CD4-positive, alpha-beta T cell treated with Interleukin-1 beta for 1 hour (primary cell): ENCODE measurements around the gene SEPTIN1.
A peak's percentile ranks its signal among the peaks of the same experiment; 100 is the strongest.
"Not testable (repeated sequence)": the region's sequence is repeated elsewhere in the genome, so short reads cannot be mapped to it uniquely, and the experiment has no call there.

ENCODE experiments used
- DNase-seq, 2 donors: peaks; one replicate each; pipeline ENCODE4 v3.0.0-alpha.2; 2020 to 2022

Gene SEPTIN1

GRCh38 chr16:30356401-30357084, 25.8 kb downstream of the SEPTIN1 start:
- no peak for DNase-seq

GRCh38 chr16:30355954-30356308, 26.4 kb downstream of the SEPTIN1 start:
- no peak for DNase-seq

DNA sequence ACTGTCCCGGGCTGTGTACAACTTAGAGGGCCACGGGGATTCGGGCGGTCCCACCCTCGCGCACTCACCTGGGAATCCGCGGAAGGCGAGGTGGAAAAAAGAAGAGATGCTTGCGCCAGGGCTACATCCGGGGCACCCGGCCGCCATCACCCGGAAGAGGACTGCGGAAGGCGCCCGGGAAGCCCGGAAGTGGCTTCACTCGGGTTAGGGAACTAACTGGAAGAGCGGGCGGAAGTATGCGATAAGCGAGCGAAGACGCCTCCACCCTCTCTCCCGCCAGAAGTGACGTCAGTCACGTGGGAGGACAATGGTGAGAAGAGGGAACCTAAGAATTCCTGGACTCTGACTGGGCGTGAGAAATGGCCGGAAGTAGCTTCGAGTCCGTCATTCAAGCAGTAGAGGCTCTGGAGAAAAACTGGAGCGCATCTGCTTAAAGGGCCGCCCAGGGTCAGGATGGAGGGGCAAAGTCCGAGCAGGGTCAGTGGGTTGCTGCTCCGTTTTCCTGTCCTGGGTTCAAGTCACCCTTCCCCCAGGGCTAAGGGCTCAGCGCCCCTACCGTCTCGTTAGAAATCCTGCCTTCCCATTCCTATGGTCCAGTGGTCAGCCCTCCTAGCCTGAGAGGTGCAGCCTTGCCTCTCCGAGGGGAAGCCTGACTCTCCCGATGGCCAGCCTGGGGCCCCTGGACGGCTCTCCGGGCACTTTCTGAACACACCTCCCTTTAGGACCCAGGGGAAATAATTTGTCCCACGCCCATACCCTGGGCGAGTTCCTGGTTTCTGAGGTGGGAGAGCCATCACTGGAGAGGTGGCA, 27.0 kb downstream of the SEPTIN1 start, which contains the start of gene CD2BP2:
Gene CD2BP2 (minus strand): TSS at position 165 of the 810 bp plus-strand sequence. CDS start 627 bp downstream, outside the sequence.
- DNase-seq: peak; percentile 89 to 92

DNA sequence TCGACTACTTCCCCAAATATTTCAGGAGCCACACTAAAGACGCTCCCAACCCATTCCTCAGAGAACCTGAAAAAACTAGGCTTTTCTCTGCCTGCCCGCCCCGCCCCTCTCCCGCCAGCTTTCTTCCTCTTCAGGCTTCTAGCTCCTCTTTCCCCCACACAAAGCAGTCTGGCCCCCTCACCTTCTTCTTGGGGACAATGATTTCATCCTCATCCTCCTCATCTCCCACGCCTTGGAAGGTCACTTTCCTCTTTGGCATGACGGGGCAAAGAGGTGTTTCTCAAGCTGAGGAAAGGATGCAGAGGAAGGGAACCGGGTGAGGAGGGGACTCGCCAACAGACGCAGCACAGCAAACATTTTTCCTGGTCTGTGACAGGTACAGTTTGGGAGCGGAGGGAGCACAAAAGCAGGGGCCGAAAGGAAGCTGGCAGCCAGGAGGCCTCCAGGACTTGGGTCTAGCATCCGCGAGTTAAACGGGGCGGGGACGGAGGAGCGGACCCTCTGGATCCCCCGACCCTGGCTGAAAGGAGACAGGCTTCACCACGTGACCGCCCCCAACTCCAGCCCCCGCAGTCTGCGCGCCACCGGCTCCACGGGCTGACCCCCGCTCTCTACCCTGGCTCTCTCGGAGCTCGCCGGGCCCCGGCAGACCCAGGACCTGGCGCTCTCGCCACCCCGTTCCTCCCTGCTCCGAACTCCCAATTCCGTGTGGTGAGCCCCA, 27.8 kb downstream of the SEPTIN1 start:
- DNase-seq: no peak

- no peak for DNase-seq
Observed at GRCh38 chr16:30353438-30354129, 28.8 kb downstream of the SEPTIN1 start.

DNA sequence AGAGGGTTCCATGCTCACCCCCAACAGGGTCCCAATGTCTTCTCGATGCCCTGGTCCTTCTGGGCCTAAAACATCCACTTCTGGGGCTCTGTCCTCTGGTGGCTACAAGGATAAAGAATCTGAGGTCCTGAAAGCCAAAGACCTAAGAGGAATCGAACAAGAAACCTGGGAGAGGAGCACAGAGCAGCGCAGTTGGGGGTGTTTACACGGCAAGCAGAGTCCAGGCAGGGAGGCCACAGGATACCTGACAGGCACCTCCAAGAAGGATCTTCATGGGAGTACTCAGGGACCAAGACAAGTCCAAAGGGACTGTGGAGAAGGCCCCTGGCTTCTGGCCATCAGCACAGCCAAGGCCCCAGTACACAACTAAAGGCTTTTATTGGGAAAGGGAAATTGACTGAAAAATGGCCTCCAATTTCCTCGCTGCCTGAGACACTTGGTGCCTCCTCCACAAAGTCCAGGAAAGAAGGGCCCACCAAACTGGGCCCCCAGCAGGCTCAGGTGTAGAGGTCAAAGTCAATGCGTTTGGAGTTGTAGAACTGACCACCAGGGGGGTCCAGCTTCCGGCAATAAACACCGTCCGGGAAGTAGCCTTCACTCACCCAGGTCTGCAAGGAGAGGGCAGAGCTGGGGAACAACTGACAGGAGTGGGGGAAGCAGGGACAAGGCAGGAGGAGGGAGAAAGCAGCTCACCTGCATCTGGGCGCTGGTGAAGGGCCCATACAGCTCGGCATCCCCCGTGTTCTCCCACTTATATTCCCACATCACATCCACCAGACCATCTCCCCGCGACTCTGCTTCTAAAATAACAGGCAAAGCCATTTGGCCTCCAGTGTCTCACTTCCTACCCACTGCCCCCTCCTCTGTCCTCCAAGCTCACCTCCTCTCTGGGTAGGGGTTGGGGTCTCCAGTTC, 29.6 kb downstream of the SEPTIN1 start:
- DNase-seq: no peak

GRCh38 chr16:30351586-30352419, 30.6 kb downstream of the SEPTIN1 start:
- DNase-seq: no peak

DNA sequence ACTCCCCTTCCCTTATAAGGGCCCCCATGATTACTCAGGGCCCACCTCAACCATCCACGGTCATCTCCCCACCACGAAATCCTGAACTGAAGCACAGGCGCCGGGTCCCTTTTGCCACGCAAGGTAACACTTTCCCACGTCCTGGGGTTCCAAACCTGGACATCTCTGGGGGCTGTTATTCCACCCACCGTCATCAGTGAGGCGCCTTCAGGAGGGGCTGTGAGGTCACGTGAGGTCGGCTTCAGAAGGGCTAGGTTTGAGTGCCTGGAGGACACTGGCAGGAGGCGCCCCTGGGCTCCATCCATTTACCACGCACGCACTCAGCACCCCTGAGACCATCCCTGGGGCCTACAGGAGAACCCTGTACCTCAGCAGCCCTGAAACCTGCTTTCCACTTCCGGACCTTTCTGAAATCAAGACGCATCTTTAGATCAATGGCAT, 31.3 kb downstream of the SEPTIN1 start:
- no peak for DNase-seq

GRCh38 chr16:30350134-30350871, 32.1 kb downstream of the SEPTIN1 start:
- peak; percentile 27 to 42 for DNase-seq

DNA sequence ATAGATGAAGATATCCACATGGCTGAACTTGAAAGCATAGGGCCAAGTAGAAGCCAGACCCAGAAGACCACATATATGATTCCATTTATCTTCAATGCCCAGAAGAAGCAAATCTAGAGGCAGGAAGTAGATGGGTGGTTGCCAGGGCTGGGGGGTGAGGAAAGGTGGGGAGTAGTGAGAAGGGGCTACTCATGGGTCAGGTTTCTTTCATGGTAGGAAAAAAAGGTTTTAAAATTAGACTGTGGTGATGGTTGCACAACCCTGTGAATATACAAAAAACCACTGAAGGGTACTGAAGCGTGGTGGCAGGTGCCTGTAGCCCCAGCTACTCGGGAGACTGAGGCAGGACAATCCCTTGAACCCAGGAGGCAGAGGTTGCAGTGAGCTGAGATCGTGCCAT, 32.7 kb downstream of the SEPTIN1 start:
- no peak for DNase-seq

DNA sequence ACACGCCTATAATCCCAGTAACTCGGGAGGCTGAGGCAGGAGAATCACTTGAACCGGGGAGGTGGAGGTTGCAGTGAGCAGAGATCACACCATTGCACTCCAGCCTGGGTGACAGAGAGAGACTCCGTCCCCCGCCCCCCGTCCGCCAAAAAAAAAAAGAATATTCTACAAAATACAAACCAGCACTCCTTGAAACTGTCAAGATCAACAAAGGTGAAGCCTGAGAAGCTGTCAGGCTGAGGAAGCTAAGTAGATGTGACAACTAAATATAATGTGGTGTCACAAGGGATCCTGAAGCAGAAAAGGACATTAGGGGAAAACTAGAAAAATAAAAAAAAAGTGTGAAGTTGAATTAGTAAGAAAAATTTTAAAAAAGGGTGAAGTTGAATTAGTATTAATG, 33.4 kb downstream of the SEPTIN1 start:
- no peak for DNase-seq

DNA sequence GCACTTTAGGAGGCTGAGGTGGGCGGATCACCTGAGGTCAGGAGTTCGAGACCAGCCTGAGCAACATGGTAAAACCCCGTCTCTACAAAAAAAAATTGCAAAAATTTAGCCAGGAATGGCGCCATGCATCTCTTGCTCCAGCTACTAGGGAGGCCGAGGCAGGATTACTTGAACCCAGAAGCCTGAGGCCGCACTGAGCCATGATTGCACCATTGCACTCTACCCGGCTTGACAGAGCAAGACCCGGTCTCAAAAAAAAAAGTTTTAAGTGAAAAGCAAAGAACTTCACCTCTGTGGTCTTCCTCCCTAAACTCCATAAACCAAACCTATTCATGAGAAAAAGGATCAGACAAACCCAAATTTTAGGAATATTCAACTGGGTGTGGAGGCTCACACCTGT, 34.2 kb downstream of the SEPTIN1 start:
- no peak for DNase-seq

DNA sequence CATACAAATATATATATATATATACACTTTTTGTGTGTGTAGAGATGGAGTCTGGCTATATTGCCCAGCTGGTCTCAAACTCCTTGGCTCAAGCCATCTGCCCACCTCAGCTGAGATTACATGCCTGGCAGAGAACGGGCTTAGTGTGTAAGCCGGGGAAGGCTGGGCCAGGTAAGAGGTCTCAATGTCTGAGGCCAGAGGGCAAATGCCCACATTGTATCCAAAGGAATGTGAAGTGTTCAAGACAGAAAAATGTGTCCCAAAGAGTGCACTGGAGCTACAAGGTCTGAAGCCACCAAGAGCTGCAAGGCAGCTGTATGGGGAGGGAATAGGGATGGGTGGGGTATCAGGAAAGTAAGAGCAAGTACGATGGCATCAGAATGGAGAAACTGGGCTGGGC, 36.1 kb downstream of the SEPTIN1 start:
- no peak for DNase-seq

DNA sequence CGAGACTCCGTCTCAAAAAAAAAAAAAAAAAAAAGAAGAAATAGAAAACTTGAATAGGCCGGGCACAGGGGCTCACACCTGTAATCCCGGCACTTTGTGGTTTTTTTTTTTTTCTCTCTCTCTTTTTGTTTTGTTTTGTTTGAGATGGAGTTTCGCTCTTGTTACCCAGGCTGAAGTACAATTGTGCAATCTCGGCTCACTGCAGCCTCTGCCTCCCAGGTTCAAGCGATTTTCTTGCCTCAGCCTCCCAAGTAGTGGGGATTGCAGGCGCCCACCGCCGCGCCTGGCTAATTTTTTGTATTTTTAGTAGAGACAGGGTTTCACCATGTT, 38.9 kb downstream of the SEPTIN1 start:
- DNase-seq: not testable (repeated sequence)

DNA sequence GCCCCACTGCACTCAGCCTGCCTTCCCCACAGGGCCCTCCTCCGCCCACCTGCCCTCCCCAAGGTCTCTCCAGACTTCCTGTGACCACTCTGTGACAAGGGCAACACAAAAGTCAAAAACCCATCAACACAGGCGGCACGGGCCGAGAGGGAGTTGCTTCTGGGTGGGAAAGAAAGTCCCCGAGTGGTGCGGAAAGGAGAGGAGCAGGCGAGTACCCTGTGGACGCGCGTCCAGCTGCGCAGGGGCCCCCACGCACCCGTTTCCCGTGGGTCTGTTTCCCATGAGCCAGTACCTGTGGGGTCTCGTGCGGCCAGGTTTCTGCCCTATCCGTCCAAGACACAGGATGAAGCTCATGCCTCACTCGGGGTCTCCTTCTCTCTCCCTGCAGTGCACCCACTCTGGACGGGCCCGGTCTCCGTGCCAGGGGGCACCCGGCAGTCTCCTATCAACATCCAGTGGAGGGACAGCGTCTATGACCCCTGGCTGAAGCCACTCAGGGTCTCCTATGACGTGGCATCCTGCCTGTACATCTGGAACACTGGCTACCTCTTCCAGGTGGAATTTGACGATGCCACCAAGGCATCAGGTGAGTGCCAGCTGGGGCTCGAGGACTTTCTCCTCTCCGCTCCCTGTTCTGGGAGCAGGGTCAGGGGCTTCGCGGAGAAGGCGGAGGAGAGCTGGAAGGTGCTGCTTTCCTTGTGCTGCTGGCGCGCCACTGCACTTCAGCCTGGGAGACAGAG, 39.4 kb downstream of the SEPTIN1 start:
- no peak for DNase-seq

- DNase-seq: not testable (repeated sequence)
Observed at GRCh38 chr16:30341971-30342370, 40.4 kb downstream of the SEPTIN1 start.

GRCh38 chr16:30340621-30341020, 41.7 kb downstream of the SEPTIN1 start:
- DNase-seq: no peak

DNA sequence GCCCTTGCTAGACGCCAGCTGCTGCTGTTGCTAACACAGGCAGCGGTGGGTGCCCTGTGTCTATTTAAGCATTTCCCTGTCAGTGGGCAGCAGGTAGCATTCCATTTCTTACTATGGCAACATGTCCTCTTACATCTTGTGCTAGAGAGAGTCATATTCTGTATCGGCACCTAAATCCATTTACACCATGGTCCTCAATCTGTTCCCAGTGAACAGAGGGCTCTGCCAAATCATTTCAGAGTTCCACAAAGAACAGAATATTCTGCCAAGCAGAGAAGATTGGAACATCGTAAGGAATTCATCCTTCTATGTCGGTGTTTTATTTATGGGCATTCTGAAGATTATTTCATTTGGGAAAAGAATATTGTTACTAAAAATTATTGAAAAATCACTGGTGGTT, 43.6 kb downstream of the SEPTIN1 start:
- DNase-seq: not testable (repeated sequence)

DNA sequence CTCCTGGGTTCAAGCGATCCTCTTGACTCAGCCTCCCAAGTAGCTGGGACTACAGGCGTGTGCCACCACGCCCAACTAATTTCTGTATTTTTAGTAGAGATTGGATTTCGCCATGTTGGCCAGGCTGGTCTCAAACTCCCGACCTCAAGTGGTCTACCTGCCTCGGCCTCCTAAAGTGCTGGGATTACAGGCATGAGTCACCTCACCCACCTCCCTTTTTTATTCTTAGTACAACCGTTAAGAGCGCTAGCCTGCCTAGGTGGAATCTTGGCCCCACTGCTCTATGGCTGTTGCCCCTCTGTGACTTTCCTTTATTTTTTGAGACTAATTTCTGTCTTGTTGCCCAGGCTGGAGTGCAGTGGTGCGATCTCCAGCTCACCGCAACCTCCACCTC, 44.4 kb downstream of the SEPTIN1 start:
- DNase-seq: not testable (repeated sequence)
